SU-DHL-6 (cell line): Measurements from ENCODE around the gene COPG1.

Source experiments
- CTCF ChIP-seq: fragments of 200-600 bp; sonication (generic); IDR thresholded peaks from one replicate; pipeline ENCODE4 v1.5.1; 2017; ENCODE audit warnings: antibody characterized with exemption, mild to moderate bottlenecking, low read length, moderate library complexity; ENCODE audit not compliant: insufficient read depth, poor library complexity, severe bottlenecking
- EZH2phosphoT487 ChIP-seq: fragments of 200-600 bp; sonication (generic), shearing (Covaris generic); conservative IDR thresholded peaks from 2 replicates; pipeline ENCODE4 v1.6.1; 2018; ENCODE audit warnings: mild to moderate bottlenecking, antibody characterized with exemption, low read length, moderate library complexity, mixed read lengths

- TF ChIP-seq CTCF = no peak
- no peak for TF ChIP-seq EZH2phosphoT487
Observed at GRCh38 chr3:129323651-129324294, 74.4 kb downstream of the COPG1 start.
